Fibroblast of upper back skin (primary cell): ENCODE measurements around the gene SLC25A52.
"Not testable (repeated sequence)": the region's sequence is repeated elsewhere in the genome, so short reads cannot be mapped to it uniquely, and the experiment has no call there.

Source experiments
- DNase-seq: peaks from one replicate; pipeline ENCODE4 v3.0.0-alpha.2; 2013

The SLC25A52 gene

GRCh38 chr18:31760695-31761094 is at the start of gene SLC25A52:
Gene SLC25A52, minus strand, starts transcription at chr18:31760880. Its CDS starts 219 bp downstream, at chr18:31760661.
- DNase-seq, result no peak

GRCh38 chr18:31809049-31809448 is 48.4 kb upstream of the SLC25A52 start:
- DNase-seq, result not testable (repeated sequence)

- DNase-seq, result no peak
Measured at GRCh38 chr18:31801078-31801477, 40.4 kb upstream of the SLC25A52 start.

- DNase-seq, result not testable (repeated sequence)
Measured at GRCh38 chr18:31799257-31799656, 38.6 kb upstream of the SLC25A52 start.

- no peak for DNase-seq
Measured at GRCh38 chr18:31798399-31798798, 37.7 kb upstream of the SLC25A52 start.

GRCh38 chr18:31795747-31796146 is 35.1 kb upstream of the SLC25A52 start:
- no peak for DNase-seq

- no peak for DNase-seq
Measured at GRCh38 chr18:31793531-31793930, 32.9 kb upstream of the SLC25A52 start.

- DNase-seq, result no peak
Measured at GRCh38 chr18:31792580-31792911, 31.9 kb upstream of the SLC25A52 start.

- no peak for DNase-seq
Measured at GRCh38 chr18:31791817-31792579, 31.3 kb upstream of the SLC25A52 start.

- no peak for DNase-seq
Measured at GRCh38 chr18:31789409-31789808, 28.7 kb upstream of the SLC25A52 start.

GRCh38 chr18:31783059-31783458 is 22.4 kb upstream of the SLC25A52 start:
- DNase-seq, result no peak

- no peak for DNase-seq
Measured at GRCh38 chr18:31778391-31778950, 17.8 kb upstream of the SLC25A52 start.

GRCh38 chr18:31776093-31776492 is 15.4 kb upstream of the SLC25A52 start:
- no peak for DNase-seq

- DNase-seq, result no peak
Measured at GRCh38 chr18:31774962-31775361, 14.3 kb upstream of the SLC25A52 start.

- DNase-seq, result no peak
Measured at GRCh38 chr18:31774477-31774785, 13.8 kb upstream of the SLC25A52 start.

- DNase-seq, result no peak
Measured at GRCh38 chr18:31773774-31774476, 13.2 kb upstream of the SLC25A52 start.

GRCh38 chr18:31772699-31773098 is 12.0 kb upstream of the SLC25A52 start:
- no peak for DNase-seq

GRCh38 chr18:31750273-31750672 is 10.4 kb downstream of the SLC25A52 start:
- no peak for DNase-seq

GRCh38 chr18:31746396-31746795 is 14.3 kb downstream of the SLC25A52 start:
- DNase-seq, result no peak

- no peak for DNase-seq
Measured at GRCh38 chr18:31744321-31745067, 16.2 kb downstream of the SLC25A52 start.

- not testable (repeated sequence) for DNase-seq
Measured at GRCh38 chr18:31743600-31743999, 17.1 kb downstream of the SLC25A52 start.

GRCh38 chr18:31741097-31741735 is 19.5 kb downstream of the SLC25A52 start:
- DNase-seq, result no peak

- no peak for DNase-seq
Measured at GRCh38 chr18:31740180-31740579, 20.5 kb downstream of the SLC25A52 start.
